B cell (primary cell): ENCODE results near the gene TOMM40L. TPM values are rescaled to one million over a fixed set of nuclear protein-coding genes. Genes with fewer than 3 reads are reported as not detected.
A peak's percentile ranks its signal among the peaks of the same experiment; 100 is the strongest.

Experiments used
- ATAC-seq: fragments of 200-7000 bp; cut with Tn5 transposase; one replicate; pipeline ENCODE4 v1.10.0; 2021; ENCODE audit warnings: low read depth, mild to moderate bottlenecking, moderate number of reproducible peaks, moderate library complexity
- CTCF ChIA-PET: fragments of 350-600 bp; sonication (Branson Sonifier 250); formaldehyde crosslinking; loops from one replicate; lab custom pipeline; 2021; ENCODE audit warnings: antibody characterized with exemption, inconsistent platforms; lab: Charles Lee
- POLR2A ChIA-PET: fragments of 350-600 bp; sonication (Branson Sonifier 250); formaldehyde crosslinking; loops from one replicate; lab custom pipeline; 2021; ENCODE audit warnings: antibody characterized with exemption; lab: Charles Lee
- DNase-seq: peaks from one replicate; pipeline ENCODE4 v3.0.0; 2013
- H2AFZ ChIP-seq: 2 replicates; pipeline ENCODE4 v1.6.1; 2012; ENCODE audit warnings: mild to moderate bottlenecking, low read depth, low read length; ENCODE audit not compliant: insufficient read depth, poor library complexity, severe bottlenecking
- H3K27ac ChIP-seq, 2 donors: 1 replicate in 1 of 2; 2 replicates in 1 of 2; pipeline ENCODE4 v1.5.1; 2012 to 2013; ENCODE audit warnings: low read length in 2 of 2, mild to moderate bottlenecking in 2 of 2, moderate library complexity in 1 of 2
- H3K27me3 ChIP-seq, 4 experiments: fragments of 200-600 bp in 1 of 4; sonication (generic) in 1 of 4; replicated peaks in 1 of 4; 1 replicate in 2 of 4; 2 replicates in 2 of 4; pipeline versions ENCODE4 v1.6.1 to v1.7.0; 2013 to 2016; ENCODE audit warnings: low read length in 3 of 4, mild to moderate bottlenecking in 2 of 4, mixed read lengths in 1 of 4, moderate library complexity in 1 of 4; ENCODE audit not compliant: insufficient read depth in 4 of 4, control insufficient read depth in 3 of 4; ENCODE audit errors: control extremely low read depth in 1 of 4
- H3K36me3 ChIP-seq, 2 experiments: replicated peaks in 1 of 2; 1 replicate in 1 of 2; 2 replicates in 1 of 2; pipeline versions ENCODE4 v1.6.1 to v1.7.1; 2013; ENCODE audit warnings: low read length in 1 of 2; ENCODE audit not compliant: insufficient read depth in 2 of 2, control insufficient read depth in 1 of 2; ENCODE audit errors: control extremely low read depth in 1 of 2, extremely low read depth in 1 of 2
- H3K4me1 ChIP-seq, 2 donors: fragments of 200-600 bp in 1 of 2; sonication (generic) in 1 of 2; 1 replicate in 1 of 2; 2 replicates in 1 of 2; pipeline versions ENCODE4 v1.5.1 to v1.6.1; 2013 to 2017; ENCODE audit warnings: low read length in 2 of 2; ENCODE audit not compliant: control insufficient read depth in 2 of 2, insufficient read depth in 2 of 2
- H3K4me2 ChIP-seq: replicated peaks from 2 replicates; pipeline ENCODE3; 2012; ENCODE audit warnings: mild to moderate bottlenecking, low read depth, low read length; ENCODE audit not compliant: poor library complexity, severe bottlenecking
- H3K4me3 ChIP-seq, 5 experiments: fragments of 200-600 bp in 1 of 5; sonication (generic) in 1 of 5; 1 replicate in 3 of 5; 2 replicates in 2 of 5; pipeline versions ENCODE4 v1.5.1 to v1.7.0; 2011 to 2016; ENCODE audit warnings: low read length in 4 of 5, mild to moderate bottlenecking in 4 of 5, low read depth in 2 of 5, control low read depth in 1 of 5, moderate library complexity in 1 of 5; ENCODE audit not compliant: insufficient read depth in 1 of 5; ENCODE audit errors: control extremely low read depth in 1 of 5, extremely low read depth in 1 of 5
- H3K79me2 ChIP-seq: fragments of 200-600 bp; sonication (generic); one replicate; pipeline ENCODE4 v1.6.0; 2016; ENCODE audit warnings: low read length; ENCODE audit not compliant: control insufficient read depth, insufficient read depth
- H3K9ac ChIP-seq: fragments of 200-600 bp; sonication (generic); 2 replicates; pipeline ENCODE4 v1.6.1; 2017; ENCODE audit warnings: mild to moderate bottlenecking, low read length, moderate library complexity
- H3K9me3 ChIP-seq, 3 donors: one replicate each; pipeline versions ENCODE4 v1.6.1 to v1.7.1; 2013; ENCODE audit warnings: low read length in 2 of 3; ENCODE audit not compliant: control insufficient read depth in 2 of 3, insufficient read depth in 1 of 3; ENCODE audit errors: control extremely low read depth in 1 of 3
- H4K20me1 ChIP-seq: 2 replicates; pipeline ENCODE4 v1.6.0; 2012; ENCODE audit warnings: mild to moderate bottlenecking, low read length; ENCODE audit not compliant: insufficient read depth, control insufficient read depth, poor library complexity, severe bottlenecking
- H3K27ac Mint-ChIP-seq: one replicate; pipeline ENCODE4 v1.8.0; 2021; ENCODE audit warnings: mixed read lengths
- H3K27me3 Mint-ChIP-seq: one replicate; pipeline ENCODE4 v1.8.0; 2021; ENCODE audit warnings: mixed read lengths
- H3K4me1 Mint-ChIP-seq: one replicate; pipeline ENCODE4 v1.8.0; 2021; ENCODE audit warnings: mixed read lengths
- H3K4me3 Mint-ChIP-seq: one replicate; pipeline ENCODE4 v1.8.0; 2021; ENCODE audit warnings: mixed read lengths
- H3K9me3 Mint-ChIP-seq: one replicate; pipeline ENCODE4 v1.8.0; 2022; ENCODE audit warnings: mixed read lengths; ENCODE audit not compliant: insufficient read depth
- CTCF ChIP-seq: fragments of 200-600 bp; IDR thresholded peaks from one replicate; pipeline ENCODE4 v1.8.0; 2022; ENCODE audit warnings: antibody characterized with exemption, mild to moderate bottlenecking
- EZH2 ChIP-seq: IDR thresholded peaks from 2 replicates; pipeline ENCODE4 v1.6.1; 2012; ENCODE audit warnings: borderline replicate concordance, low read depth, mild to moderate bottlenecking, moderate library complexity, low read length; ENCODE audit not compliant: insufficient read depth, poor library complexity, severe bottlenecking
- WGBS: methylation state at CpG from one replicate; pipeline ENCODE4 v1.1.5; 2013; ENCODE audit warnings: missing lambda C conversion rate; ENCODE audit not compliant: insufficient coverage; 5-methylcytosine and 5-hydroxymethylcytosine counted together
- intact Hi-C: fragments of 100-400 bp; cut with micrococcal nuclease; formaldehyde crosslinking; loops from one replicate; pipeline ENCODE4 v1.10.0; 2022
- polyA plus RNA-seq: library from polyadenylated mRNA; depleted of rRNA; stranded (reverse); fragments of >200 nt; gene quantifications from 2 replicates; pipeline ENCODE4 v1.2.3, GENCODE V29; 2012
- total RNA-seq, 2 donors: library from RNA; stranded (reverse); fragments of 120-200 nt in 1 of 2; gene quantifications; 1 replicate in 1 of 2; 2 replicates in 1 of 2; pipeline versions ENCODE4 v1.2.3 to v1.2.4, GENCODE V29; 2013 to 2022

TOMM40L gene
- total and polyA plus RNA-seq, 2 donors (not counting 1 experiment from before 2014, with no cell fraction given), result 6.5 to 9.2 TPM

GRCh38 chr1:161258439-161259344 lies 32.8 kb downstream of the TOMM40L start, which contains the start of gene PCP4L1:
Gene PCP4L1 (plus strand): TSS chr1:161258745. CDS start chr1:161258975, 230 bp downstream.
- Histone ChIP-seq H3K4me3 (peak within 1 kb of the TSS; percentile 5 to 61 (median 47)), H3K9ac (peak within 1 kb of the TSS; percentile 64), H3K4me1 (peaks cover 18 to 22% of the 10 kb centered on the region in 2 donors), H3K79me2 (no peaks in the 10 kb centered on the region), H3K27ac (no peak within 1 kb of the TSS), H3K36me3 (no peaks in the 10 kb centered on the region), H2AFZ (peak within 1 kb of the TSS; percentile 79), H3K4me2 (peak within 1 kb of the TSS; percentile 89), H3K9me3 (peaks cover 0 to 26% (median 15%) of the 10 kb centered on the region in 3 donors), H3K27me3 (peaks cover 0 to 58% (median 34%) of the 10 kb centered on the region in 4 experiments), H4K20me1 (no peaks in the 10 kb centered on the region)
- POLR2A ChIA-PET, result no interaction called here
- Mint-ChIP-seq H3K9me3 (peaks cover 9% of the 10 kb centered on the region), H3K4me3 (peak within 1 kb of the TSS; percentile 74), H3K4me1 (peaks cover 35% of the 10 kb centered on the region), H3K27me3 (peaks cover 65% of the 10 kb centered on the region), H3K27ac (no peak within 1 kb of the TSS)
- DNase-seq (peak; percentile 55), ATAC-seq (peak; percentile 78)
- intact Hi-C loops, result no loop called here
- CTCF ChIA-PET, result interaction anchor here (0.6 to 1.8 kb wide), 5 partner anchors 33 to 132 kb away, joined by 3 to 4 read pairs (median 3); partner anchors contain the start of gene TOMM40L
- TF ChIP-seq EZH2, result peak; percentile 33
- no peak for TF ChIP-seq CTCF
- 4% methylated on average over 55 of the region's 62 CpGs for WGBS

GRCh38 chr1:161259345-161259702 lies 33.5 kb downstream of the TOMM40L start:
- H3K4me2 ChIP-seq, result peak overlapping the region; percentile 89

More at GRCh38 chr1:161259345-161259702, 33.5 kb downstream of the TOMM40L start:
- peak overlapping the region; percentile 79 for H2AFZ ChIP-seq
- Mint-ChIP-seq H3K27ac (no peak overlapping the region), H3K4me1 (peaks cover 35% of the 10 kb centered on the region), H3K27me3 (peaks cover 65% of the 10 kb centered on the region), H3K9me3 (peaks cover 9% of the 10 kb centered on the region), H3K4me3 (peak overlapping the region; percentile 74)
- intact Hi-C loops, result no loop called here
- H4K20me1 ChIP-seq, result no peaks in the 10 kb centered on the region
- H3K79me2 ChIP-seq, result no peaks in the 10 kb centered on the region
- H3K27ac ChIP-seq, result no peak overlapping the region
- H3K36me3 ChIP-seq, result no peaks in the 10 kb centered on the region
- H3K9me3 ChIP-seq, result peaks cover 0 to 26% (median 15%) of the 10 kb centered on the region in 3 donors
- ChIA-PET POLR2A (interaction anchor here (0.5 kb wide), 1 partner anchor 42 kb away, joined by 3 read pairs; no protein-coding TSS in a partner anchor), CTCF (interaction anchor here (1.1 to 1.8 kb wide), 2 partner anchors 32 to 124 kb away, joined by 3 to 4 read pairs; no protein-coding TSS in a partner anchor)
- H3K4me1 ChIP-seq, result peaks cover 18 to 22% of the 10 kb centered on the region in 2 donors
- DNase-seq, result no peak
- H3K9ac ChIP-seq, result no peak overlapping the region
- no peak for ATAC-seq
- TF ChIP-seq EZH2, result no peak
- TF ChIP-seq CTCF, result no peak
- WGBS, result 35% methylated on average over 2 of the region's 6 CpGs
- H3K4me3 ChIP-seq, result peak overlapping the region in 1 of 5 experiments; percentile 61
- peaks cover 0 to 60% (median 34%) of the 10 kb centered on the region in 4 experiments for H3K27me3 ChIP-seq
